ENCODE measurements around the gene PHYHD1.

Gene PHYHD1

GRCh38 chr9:128920381-128921058, at the start of gene PHYHD1:
Gene PHYHD1, plus strand, starts transcription at chr9:128920982. Its CDS starts 1,342 bp downstream, at chr9:128922324.
- DNase-seq = peak; percentile 61

GRCh38 chr9:128877852-128878251, 42.9 kb upstream of the PHYHD1 start:
- no peak for DNase-seq

- peak; percentile 99 for DNase-seq
These were observed 38.7 kb upstream of the PHYHD1 start, which contains the start of the genes KYAT1 and LRRC8A for GRCh38 chr9:128881884-128882676. Gene KYAT1, minus strand, starts transcription at chr9:128881950. Its CDS starts 36,545 bp downstream, at chr9:128845405. Gene LRRC8A, plus strand, starts transcription at chr9:128882133. Its CDS starts 25,032 bp downstream, at chr9:128907165.

- peak; percentile 51 for DNase-seq
These were observed 37.8 kb upstream of the PHYHD1 start for GRCh38 chr9:128882677-128883603.

GRCh38 chr9:128884164-128884563, 36.6 kb upstream of the PHYHD1 start:
- DNase-seq = no peak

- DNase-seq = no peak
These were observed 35.4 kb upstream of the PHYHD1 start for GRCh38 chr9:128885376-128885775.

GRCh38 chr9:128885798-128886197, 35.0 kb upstream of the PHYHD1 start:
- no peak for DNase-seq

GRCh38 chr9:128886211-128886891, 34.4 kb upstream of the PHYHD1 start:
- no peak for DNase-seq

GRCh38 chr9:128887049-128887448, 33.7 kb upstream of the PHYHD1 start:
- no peak for DNase-seq

GRCh38 chr9:128887914-128888350, 32.9 kb upstream of the PHYHD1 start:
- peak; percentile 30 for DNase-seq

- DNase-seq = no peak
These were observed 29.2 kb upstream of the PHYHD1 start for GRCh38 chr9:128891321-128892220.

- DNase-seq = no peak
These were observed 28.4 kb upstream of the PHYHD1 start for GRCh38 chr9:128892221-128892921.

- no peak for DNase-seq
These were observed 27.4 kb upstream of the PHYHD1 start for GRCh38 chr9:128893354-128893753.

- DNase-seq = no peak
These were observed 26.0 kb upstream of the PHYHD1 start for GRCh38 chr9:128894764-128895163.

- peak; percentile 33 for DNase-seq
These were observed 25.2 kb upstream of the PHYHD1 start for GRCh38 chr9:128895556-128895955.

GRCh38 chr9:128898382-128898781, 22.4 kb upstream of the PHYHD1 start:
- DNase-seq = no peak

- DNase-seq = no peak
These were observed 21.8 kb upstream of the PHYHD1 start for GRCh38 chr9:128898845-128899565.

- DNase-seq = no peak
These were observed 21.0 kb upstream of the PHYHD1 start for GRCh38 chr9:128899566-128900322.

- no peak for DNase-seq
These were observed 19.4 kb upstream of the PHYHD1 start for GRCh38 chr9:128901379-128901778.

Measured in NCI-H69 (cell line).